Measurements from ENCODE around the gene SLC44A1.

DNA sequence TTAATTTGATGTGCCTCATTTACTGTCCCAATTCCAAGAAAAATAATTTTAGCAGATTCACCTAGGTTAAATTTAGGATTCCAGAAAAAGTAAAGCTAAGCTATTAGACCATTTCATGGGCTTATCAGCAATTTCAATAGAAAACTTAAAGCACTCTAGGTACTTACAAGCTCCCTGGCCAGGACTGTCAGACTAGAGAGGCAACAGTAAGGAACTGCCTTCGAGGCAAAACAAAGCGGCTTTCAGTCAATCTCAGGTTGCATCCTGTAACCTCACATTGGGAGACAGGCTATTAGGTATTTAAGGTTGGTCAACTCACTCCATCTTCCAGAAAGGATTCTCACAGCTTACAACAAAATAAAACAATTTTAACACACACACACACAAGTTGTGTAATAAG lies 154.7 kb downstream of the SLC44A1 start:
- TF ChIP-seq EZH2phosphoT487 (IDR thresholded peaks at IDR 0.05; ENCODE audit: insufficient read depth, low read depth) (no peak), EZH2 (IDR thresholded peaks at IDR 0.05; ENCODE audit: insufficient read depth, poor library complexity, severe bottlenecking) (no peak)

Measured in GM23248 (cell line).